CD14-positive monocyte (primary cell): Measurements from ENCODE around the gene LRTM2. TPM values are rescaled to one million over a fixed set of nuclear protein-coding genes. Genes with fewer than 3 reads are reported as not detected.
"Not testable (repeated sequence)": the region's sequence is repeated elsewhere in the genome, so short reads cannot be mapped to it uniquely, and the experiment has no call there.

ENCODE experiments used
- DNase-seq, 3 donors: peaks; one replicate each; pipeline ENCODE4 v3.0.0-alpha.2; 2011 to 2022
- H2AFZ ChIP-seq: 2 replicates; pipeline ENCODE4 v1.6.0; 2012; ENCODE audit warnings: mild to moderate bottlenecking, low read depth, low read length, inconsistent platforms; ENCODE audit not compliant: insufficient read depth, poor library complexity, severe bottlenecking
- H3K27ac ChIP-seq, 2 donors: 1 replicate in 1 of 2; 2 replicates in 1 of 2; pipeline ENCODE4 v1.5.1; 2012 to 2013; ENCODE audit warnings: low read length in 2 of 2, control low read depth in 1 of 2, inconsistent platforms in 1 of 2, low read depth in 1 of 2, mild to moderate bottlenecking in 1 of 2
- H3K27me3 ChIP-seq, 2 donors: one replicate each; pipeline versions ENCODE4 v1.6.0 to v1.6.1; 2011 to 2013; ENCODE audit warnings: low read length in 2 of 2; ENCODE audit not compliant: control insufficient read depth in 2 of 2, insufficient read depth in 2 of 2
- H3K36me3 ChIP-seq, 2 donors: replicated peaks in 1 of 2; 1 replicate in 1 of 2; 2 replicates in 1 of 2; pipeline versions ENCODE4 v1.5.1 to v1.6.1; 2012 to 2013; ENCODE audit warnings: low read length in 2 of 2, control low read depth in 1 of 2, inconsistent platforms in 1 of 2, mild to moderate bottlenecking in 1 of 2; ENCODE audit not compliant: insufficient read depth in 2 of 2, control insufficient read depth in 1 of 2
- H3K4me1 ChIP-seq, 2 donors: 1 replicate in 1 of 2; 2 replicates in 1 of 2; pipeline versions ENCODE4 v1.5.1 to v1.6.1; 2012 to 2013; ENCODE audit warnings: low read length in 2 of 2, control low read depth in 1 of 2, inconsistent platforms in 1 of 2, mild to moderate bottlenecking in 1 of 2, moderate library complexity in 1 of 2; ENCODE audit not compliant: insufficient read depth in 2 of 2, control insufficient read depth in 1 of 2
- H3K4me2 ChIP-seq: replicated peaks from 2 replicates; pipeline ENCODE3; 2012; ENCODE audit warnings: low read length, moderate library complexity, mild to moderate bottlenecking; ENCODE audit not compliant: poor library complexity, severe bottlenecking; ENCODE audit errors: extremely low read depth
- H3K4me3 ChIP-seq, 3 experiments: fragments of 200-600 bp in 1 of 3; sonication (generic) in 1 of 3; replicated peaks in 1 of 3; 1 replicate in 2 of 3; 2 replicates in 1 of 3; pipeline ENCODE4 v1.5.1; 2011 to 2013; ENCODE audit warnings: low read length in 3 of 3, mild to moderate bottlenecking in 3 of 3, control low read depth in 2 of 3, low read depth in 2 of 3, inconsistent platforms in 1 of 3, moderate library complexity in 1 of 3
- H3K79me2 ChIP-seq: 2 replicates; pipeline ENCODE4 v1.6.0; 2012; ENCODE audit warnings: mild to moderate bottlenecking, control low read depth, inconsistent platforms, low read length, moderate library complexity; ENCODE audit not compliant: insufficient read depth
- H3K9ac ChIP-seq: 2 replicates; pipeline ENCODE4 v1.6.0; 2017; ENCODE audit warnings: low read length, mild to moderate bottlenecking; ENCODE audit not compliant: insufficient read depth, poor library complexity, severe bottlenecking
- H3K9me3 ChIP-seq, 2 donors: replicated peaks in 1 of 2; 1 replicate in 1 of 2; 2 replicates in 1 of 2; pipeline versions ENCODE4 v1.5.1 to v1.6.1; 2012 to 2013; ENCODE audit warnings: low read length in 2 of 2, control low read depth in 1 of 2; ENCODE audit not compliant: control insufficient read depth in 1 of 2, insufficient read depth in 1 of 2
- H4K20me1 ChIP-seq: 2 replicates; pipeline ENCODE4 v1.6.0; 2012; ENCODE audit warnings: mild to moderate bottlenecking, low read length, control low read depth, moderate library complexity; ENCODE audit not compliant: insufficient read depth
- H3K27ac Mint-ChIP-seq, 7 donors: one replicate each; pipeline ENCODE4 v1.8.0; 2020; ENCODE audit warnings: mild to moderate bottlenecking in 7 of 7, mixed read lengths in 7 of 7, moderate library complexity in 6 of 7, inconsistent platforms in 2 of 7
- H3K27me3 Mint-ChIP-seq, 3 donors: one replicate each; pipeline ENCODE4 v1.8.0; 2021 to 2022; ENCODE audit warnings: low read depth in 3 of 3, mild to moderate bottlenecking in 3 of 3, mixed read lengths in 3 of 3, moderate library complexity in 3 of 3, inconsistent platforms in 1 of 3
- H3K36me3 Mint-ChIP-seq, 2 donors: one replicate each; pipeline ENCODE4 v1.8.0; 2020; ENCODE audit warnings: mixed read lengths in 2 of 2, inconsistent platforms in 1 of 2, mild to moderate bottlenecking in 1 of 2
- H3K4me1 Mint-ChIP-seq: one replicate; pipeline ENCODE4 v1.8.0; 2020; ENCODE audit warnings: mild to moderate bottlenecking, mixed read lengths
- H3K4me3 Mint-ChIP-seq, 2 donors: one replicate each; pipeline ENCODE4 v1.8.0; 2020; ENCODE audit warnings: mild to moderate bottlenecking in 2 of 2, mixed read lengths in 2 of 2, moderate library complexity in 1 of 2
- H3K9me3 Mint-ChIP-seq, 7 donors: one replicate each; pipeline ENCODE4 v1.8.0; 2020 to 2022; ENCODE audit warnings: mixed read lengths in 7 of 7, mild to moderate bottlenecking in 6 of 7, moderate library complexity in 6 of 7, inconsistent platforms in 2 of 7
- WGBS: methylation state at CpG from one replicate; pipeline ENCODE4 v1.1.5; 2013; ENCODE audit warnings: missing lambda C conversion rate; ENCODE audit not compliant: insufficient coverage; 5-methylcytosine and 5-hydroxymethylcytosine counted together
- intact Hi-C, 2 donors: fragments of 100-400 bp; cut with micrococcal nuclease; formaldehyde crosslinking; loops; one replicate each; pipeline versions ENCODE4 v1.15.0 to v1.15.1; 2023
- polyA plus RNA-seq, 3 donors: library from polyadenylated mRNA; depleted of rRNA in 1 of 3; unstranded in 2 of 3; stranded (reverse) in 1 of 3; fragments of 300-500 nt in 2 of 3; fragments of >200 nt in 1 of 3; fragmentation: Illumina TruSeq in 2 of 3; gene quantifications; 1 replicate in 2 of 3; 2 replicates in 1 of 3; pipeline ENCODE4 v1.2.3, GENCODE V29; 2012 to 2021
- TF ChIP-seq, protein P1 (sequence below): fragments of 200-600 bp; IDR thresholded peaks from one replicate; pipeline ENCODE4 v1.8.0; 2022; ENCODE audit warnings: antibody characterized with exemption, mild to moderate bottlenecking

Gene LRTM2
- polyA plus RNA-seq, 3 donors: not detected

DNA sequence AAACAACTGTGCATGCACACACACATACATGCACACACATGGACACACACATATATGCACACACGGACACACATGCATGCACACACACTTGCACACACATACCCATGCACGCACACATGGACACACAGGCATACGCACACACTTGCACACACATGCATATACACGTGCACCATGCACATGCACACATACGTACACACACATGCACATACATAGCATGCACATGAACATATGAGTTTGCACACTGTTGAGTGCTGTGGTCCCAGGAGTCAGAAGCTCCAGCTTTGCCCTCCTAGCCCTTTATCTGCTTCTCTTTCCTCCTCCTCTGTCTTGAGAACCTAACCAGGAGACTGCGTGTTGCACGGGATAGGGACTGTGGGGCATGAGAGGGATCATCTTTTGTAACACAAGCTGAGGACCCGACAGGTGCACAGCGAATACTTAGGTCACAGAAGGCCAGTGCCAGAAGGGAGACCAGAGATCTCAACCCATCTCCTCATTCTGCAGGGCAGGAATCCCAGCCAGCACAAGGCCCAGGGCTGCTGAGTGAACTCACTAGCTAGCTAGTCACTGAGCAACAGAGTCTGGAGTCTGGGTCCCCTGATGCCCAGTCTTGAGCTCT, 3.5 kb upstream of the LRTM2 start:
- H3K27ac Mint-ChIP-seq: no peak overlapping the region
- intact Hi-C loops: loop anchor here in 1 of 2 donors (10.0 kb wide), 1 partner anchor 528 kb away; no protein-coding TSS in a partner anchor

DNA sequence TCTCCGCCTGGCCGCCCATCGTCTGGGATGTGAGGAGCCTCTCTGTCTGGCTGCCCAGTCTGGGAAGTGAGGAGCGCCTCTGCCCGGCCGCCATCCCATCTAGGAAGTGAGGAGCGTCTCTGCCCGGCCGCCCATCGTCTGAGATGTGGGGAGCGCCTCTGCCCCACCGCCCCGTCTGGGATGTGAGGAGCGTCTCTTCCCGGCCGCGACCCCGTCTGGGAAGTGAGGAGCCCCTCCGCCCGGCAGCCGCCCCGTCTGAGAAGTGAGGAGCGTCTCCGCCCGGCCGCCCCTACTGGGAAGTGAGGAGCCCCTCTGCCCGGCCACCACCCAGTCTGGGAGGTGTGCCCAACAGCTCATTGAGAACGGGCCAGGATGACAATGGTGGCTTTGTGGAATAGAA, 2.4 kb upstream of the LRTM2 start:
- intact Hi-C loops: loop anchor here in 1 of 2 donors (10.0 kb wide), 1 partner anchor 527 kb away; no protein-coding TSS in a partner anchor
- not testable (repeated sequence) for H3K9ac ChIP-seq, DNase-seq, H3K27ac Mint-ChIP-seq, H3K4me3 Mint-ChIP-seq, H3K36me3 ChIP-seq, H3K9me3 ChIP-seq, H3K4me2 ChIP-seq, H3K4me3 ChIP-seq, H3K27ac ChIP-seq, H3K79me2 ChIP-seq, H2AFZ ChIP-seq, H3K9me3 Mint-ChIP-seq, H4K20me1 ChIP-seq
- Mint-ChIP-seq H3K36me3 (peaks cover 7 to 10% of the 10 kb centered on the region in 2 donors), H3K4me1 (peaks cover 45% of the 10 kb centered on the region), H3K27me3 (peaks cover 35 to 42% (median 39%) of the 10 kb centered on the region in 3 donors)
- Histone ChIP-seq H3K4me1 (peaks cover 26 to 40% of the 10 kb centered on the region in 2 donors), H3K27me3 (peaks cover 10 to 36% of the 10 kb centered on the region in 2 donors)
- WGBS: 91% methylated on average over 13 of the region's 28 CpGs

More for the DNA sequence above, 3.5 kb upstream of the LRTM2 start:
- H3K9me3 ChIP-seq: no peaks in the 10 kb centered on the region
- no peaks in the 10 kb centered on the region for H4K20me1 ChIP-seq
- Mint-ChIP-seq H3K4me3 (no peak overlapping the region), H3K36me3 (peaks cover 7 to 10% of the 10 kb centered on the region in 2 donors), H3K4me1 (peaks cover 56% of the 10 kb centered on the region), H3K9me3 (peaks cover 2 to 7% (median 4%) of the 10 kb centered on the region in 7 donors), H3K27me3 (peaks cover 27 to 37% (median 32%) of the 10 kb centered on the region in 3 donors)
- peaks cover 10 to 29% of the 10 kb centered on the region in 2 donors for H3K27me3 ChIP-seq
- no peak overlapping the region for H2AFZ ChIP-seq
- no peak overlapping the region for H3K9ac ChIP-seq
- no peak overlapping the region for H3K4me2 ChIP-seq
- WGBS: 98% methylated on average over 7 of the region's 9 CpGs
- no peak for DNase-seq
- no peak overlapping the region for H3K4me3 ChIP-seq
- TF ChIP-seq, protein P1, sequence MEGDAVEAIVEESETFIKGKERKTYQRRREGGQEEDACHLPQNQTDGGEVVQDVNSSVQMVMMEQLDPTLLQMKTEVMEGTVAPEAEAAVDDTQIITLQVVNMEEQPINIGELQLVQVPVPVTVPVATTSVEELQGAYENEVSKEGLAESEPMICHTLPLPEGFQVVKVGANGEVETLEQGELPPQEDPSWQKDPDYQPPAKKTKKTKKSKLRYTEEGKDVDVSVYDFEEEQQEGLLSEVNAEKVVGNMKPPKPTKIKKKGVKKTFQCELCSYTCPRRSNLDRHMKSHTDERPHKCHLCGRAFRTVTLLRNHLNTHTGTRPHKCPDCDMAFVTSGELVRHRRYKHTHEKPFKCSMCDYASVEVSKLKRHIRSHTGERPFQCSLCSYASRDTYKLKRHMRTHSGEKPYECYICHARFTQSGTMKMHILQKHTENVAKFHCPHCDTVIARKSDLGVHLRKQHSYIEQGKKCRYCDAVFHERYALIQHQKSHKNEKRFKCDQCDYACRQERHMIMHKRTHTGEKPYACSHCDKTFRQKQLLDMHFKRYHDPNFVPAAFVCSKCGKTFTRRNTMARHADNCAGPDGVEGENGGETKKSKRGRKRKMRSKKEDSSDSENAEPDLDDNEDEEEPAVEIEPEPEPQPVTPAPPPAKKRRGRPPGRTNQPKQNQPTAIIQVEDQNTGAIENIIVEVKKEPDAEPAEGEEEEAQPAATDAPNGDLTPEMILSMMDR: no peak
- no peak overlapping the region for H3K27ac ChIP-seq
- H3K79me2 ChIP-seq: no peaks in the 10 kb centered on the region
- no peaks in the 10 kb centered on the region for H3K36me3 ChIP-seq
- peaks cover 37 to 50% of the 10 kb centered on the region in 2 donors for H3K4me1 ChIP-seq
